PC-9 (cell line): Measurements from ENCODE around the gene EMP3. TPM values are rescaled to one million over a fixed set of nuclear protein-coding genes. Genes with fewer than 3 reads are reported as not detected.

Source experiments
- BruUV-seq: library from RNA; stranded (reverse); fragments of 400-500 nt; replicated peaks from 2 replicates; lab custom pipeline; 2021; lab: Mats Ljungman, UMichigan
- CTCF ChIA-PET: fragments of 300-600 bp; sonication (Branson Sonifier 250); formaldehyde crosslinking; loops from one replicate; lab custom pipeline; 2022; ENCODE audit warnings: antibody characterized with exemption; lab: Charles Lee
- POLR2A ChIA-PET: fragments of 300-600 bp; sonication (Branson Sonifier 250); formaldehyde crosslinking; loops from one replicate; lab custom pipeline; 2022; ENCODE audit warnings: antibody characterized with exemption; ENCODE audit not compliant: unreplicated experiment; lab: Charles Lee
- DNase-seq, 2 experiments: peaks; one replicate each; pipeline versions ENCODE4 v3.0.0 to v3.0.0-alpha.2; 2015 to 2022; ENCODE audit warnings: mixed read lengths in 1 of 2
- H2AFZ ChIP-seq: fragments of 200-600 bp; sonication (generic); 2 replicates; pipeline ENCODE4 v1.8.1; 2017; ENCODE audit warnings: antibody characterized with exemption
- H3F3A ChIP-seq: fragments of 200-600 bp; sonication (generic); 2 replicates; pipeline ENCODE4 v1.8.1; 2017; ENCODE audit warnings: antibody characterized with exemption, mild to moderate bottlenecking, low read depth; ENCODE audit not compliant: insufficient read depth
- H3K27ac ChIP-seq: fragments of 200-600 bp; sonication (generic); 2 replicates; pipeline ENCODE4 v1.6.1; 2016; ENCODE audit warnings: mixed run types
- H3K27me3 ChIP-seq: fragments of 200-600 bp; sonication (generic); 2 replicates; pipeline ENCODE4 v1.6.1; 2016; ENCODE audit warnings: low read depth, mixed run types; ENCODE audit not compliant: insufficient read depth
- H3K36me3 ChIP-seq: fragments of 200-600 bp; sonication (generic); 2 replicates; pipeline ENCODE4 v1.6.1; 2016; ENCODE audit warnings: low read depth, mixed run types
- H3K4me1 ChIP-seq: fragments of 200-600 bp; sonication (generic); replicated peaks from 2 replicates; pipeline ENCODE4 v1.6.1; 2016; ENCODE audit warnings: mixed run types; ENCODE audit not compliant: insufficient read depth
- H3K4me2 ChIP-seq: fragments of 200-600 bp; sonication (generic); 2 replicates; pipeline ENCODE4 v1.6.1; 2017; ENCODE audit warnings: mixed run types
- H3K4me3 ChIP-seq: fragments of 200-600 bp; sonication (generic); 2 replicates; pipeline ENCODE4 v1.6.1; 2016; ENCODE audit warnings: mixed run types
- H3K79me2 ChIP-seq: fragments of 200-600 bp; sonication (generic); 2 replicates; pipeline ENCODE4 v1.6.1; 2017; ENCODE audit warnings: low read depth, mixed run types
- H3K9me2 ChIP-seq: fragments of 200-600 bp; sonication (generic); 2 replicates; pipeline ENCODE4 v1.8.1; 2017; ENCODE audit warnings: mild to moderate bottlenecking; ENCODE audit not compliant: insufficient read depth
- H3K9me3 ChIP-seq: fragments of 200-600 bp; sonication (generic); 2 replicates; pipeline ENCODE4 v1.8.1; 2016; ENCODE audit warnings: low read depth; ENCODE audit not compliant: insufficient read depth
- H4K20me1 ChIP-seq: fragments of 200-600 bp; sonication (generic); 2 replicates; pipeline ENCODE4 v1.8.1; 2017; ENCODE audit not compliant: insufficient read depth
- CTCF ChIP-seq: fragments of 200-600 bp; sonication (generic); conservative IDR thresholded peaks from 2 replicates; pipeline ENCODE4 v1.6.1; 2017; ENCODE audit warnings: mixed run types, antibody characterized with exemption, mild to moderate bottlenecking, moderate library complexity
- EZH2 ChIP-seq: fragments of 200-600 bp; sonication (generic); IDR thresholded peaks from 2 replicates; pipeline ENCODE4 v1.8.0; 2017; ENCODE audit warnings: antibody characterized with exemption, low read depth
- intact Hi-C: fragments of 100-400 bp; cut with micrococcal nuclease; formaldehyde crosslinking; loops from one replicate; pipeline ENCODE4 v1.10.0; 2022; ENCODE audit not compliant: unreplicated experiment
- total RNA-seq: library from RNA; stranded (reverse); gene quantifications from 2 replicates; pipeline ENCODE4 v1.2.3, GENCODE V29; 2021

EMP3 gene
- total RNA-seq, 1 experiment from 2014 or later, result 56.3 TPM

GRCh38 chr19:48301886-48302599 lies 23.3 kb upstream of the EMP3 start:
- Histone ChIP-seq H3K27ac (no peak overlapping the region), H3K4me1 (no peaks in the 10 kb centered on the region), H3K79me2 (no peaks in the 10 kb centered on the region), H3K9me2 (no peaks in the 10 kb centered on the region), H3K36me3 (no peaks in the 10 kb centered on the region), H3K4me2 (no peak overlapping the region), H4K20me1 (no peaks in the 10 kb centered on the region), H3K27me3 (peaks cover 23% of the 10 kb centered on the region), H3F3A (0 out of 2 replicates have a peak, but pooled peaks cover 8% of the 10 kb centered on the region), H2AFZ (no peak overlapping the region), H3K9me3 (no peaks in the 10 kb centered on the region), H3K4me3 (no peak overlapping the region)
- CTCF ChIA-PET, result no interaction called here
- POLR2A ChIA-PET, result interaction anchor here (0.6 kb wide), 1 partner anchor 477 kb away, joined by 3 read pairs; no protein-coding TSS in a partner anchor
- BruUV-seq, result no TSS peak
- no peak for DNase-seq
- no peak for TF ChIP-seq EZH2
- TF ChIP-seq CTCF, result no peak
- intact Hi-C loops, result no loop called here

GRCh38 chr19:48302600-48302959 lies 22.8 kb upstream of the EMP3 start:
- no TSS peak for BruUV-seq
- Histone ChIP-seq H3K36me3 (no peaks in the 10 kb centered on the region), H3K9me3 (no peaks in the 10 kb centered on the region), H4K20me1 (no peaks in the 10 kb centered on the region), H3F3A (0 out of 2 replicates have a peak, but pooled peaks cover 8% of the 10 kb centered on the region), H3K79me2 (no peaks in the 10 kb centered on the region), H3K27ac (no peak overlapping the region), H3K9me2 (no peaks in the 10 kb centered on the region), H3K4me3 (no peak overlapping the region), H2AFZ (no peak overlapping the region), H3K4me2 (no peak overlapping the region), H3K27me3 (peaks cover 23% of the 10 kb centered on the region), H3K4me1 (no peaks in the 10 kb centered on the region)
- TF ChIP-seq EZH2 (no peak), CTCF (no peak)
- intact Hi-C loops, result no loop called here
- no peak for DNase-seq
- POLR2A ChIA-PET, result interaction anchor here (0.6 kb wide), 1 partner anchor 477 kb away, joined by 3 read pairs; no protein-coding TSS in a partner anchor
- CTCF ChIA-PET, result no interaction called here

- POLR2A ChIA-PET, result no interaction called here
- H3K79me2 ChIP-seq, result no peaks in the 10 kb centered on the region
- no peak overlapping the region for H3K4me2 ChIP-seq
- no TSS peak for BruUV-seq
- no peak overlapping the region for H3K27ac ChIP-seq
- H3K27me3 ChIP-seq, result peaks cover 23% of the 10 kb centered on the region
- no peak for TF ChIP-seq CTCF
- no peak for TF ChIP-seq EZH2
- no peaks in the 10 kb centered on the region for H3K9me2 ChIP-seq
- intact Hi-C loops, result no loop called here
- no peaks in the 10 kb centered on the region for H3K36me3 ChIP-seq
- H3K9me3 ChIP-seq, result no peaks in the 10 kb centered on the region
- CTCF ChIA-PET, result no interaction called here
- H3K4me3 ChIP-seq, result no peak overlapping the region
- DNase-seq, result no peak
- H3F3A ChIP-seq, result 0 out of 2 replicates have a peak, but pooled peaks cover 8% of the 10 kb centered on the region
- no peaks in the 10 kb centered on the region for H3K4me1 ChIP-seq
- no peaks in the 10 kb centered on the region for H4K20me1 ChIP-seq
- H2AFZ ChIP-seq, result no peak overlapping the region
Observed at GRCh38 chr19:48303367-48303766, 22.0 kb upstream of the EMP3 start.
